Right atrium auricular region (tissue), 2 donors: ENCODE data around the gene PLEK2. TPM values are rescaled to one million over a fixed set of nuclear protein-coding genes. Genes with fewer than 3 reads are reported as not detected.
"Not testable (repeated sequence)": the region's sequence is repeated elsewhere in the genome, so short reads cannot be mapped to it uniquely, and the experiment has no call there.

Experiments
- DNase-seq: peaks from one replicate; pipeline ENCODE4 v3.0.0-alpha.2; 2019; ENCODE audit warnings: low spot score
- H3K27ac ChIP-seq, 2 donors: fragments of 200-600 bp; sonication (generic); 1 replicate in 1 of 2; 2 replicates in 1 of 2; pipeline ENCODE4 v1.5.1; 2016 to 2019
- H3K27me3 ChIP-seq, 2 donors: fragments of 200-600 bp; sonication (generic); one replicate each; pipeline versions ENCODE4 v1.5.1 to v1.6.0; 2017 to 2019
- H3K36me3 ChIP-seq: fragments of 200-600 bp; sonication (generic); one replicate; pipeline ENCODE4 v1.5.1; 2016
- H3K4me1 ChIP-seq, 2 donors: fragments of 200-600 bp; sonication (generic); one replicate each; pipeline versions ENCODE4 v1.5.1 to v1.6.0; 2017 to 2019
- H3K4me3 ChIP-seq, 2 donors: fragments of 200-600 bp; sonication (generic); 1 replicate in 1 of 2; 2 replicates in 1 of 2; pipeline ENCODE4 v1.5.1; 2017 to 2019; ENCODE audit warnings: mild to moderate bottlenecking in 1 of 2, moderate library complexity in 1 of 2
- H3K9me3 ChIP-seq, 2 donors: fragments of 200-600 bp; sonication (generic); one replicate each; pipeline ENCODE4 v1.5.1; 2019
- CTCF ChIP-seq, 2 donors: fragments of 200-600 bp; sonication (generic); IDR thresholded peaks; one replicate each; pipeline ENCODE4 v1.5.1; 2019; ENCODE audit warnings: antibody characterized with exemption in 2 of 2
- microRNA-seq, 2 donors: library from miRNA; unstranded; fragments of <30 nt; microRNA quantifications; one replicate each; pipeline ENCODE4, GENCODE V29; 2016 to 2017; ENCODE audit warnings: borderline number of aligned reads in 2 of 2, borderline replicate concordance in 1 of 2
- total RNA-seq, 2 donors: library from RNA; depleted of rRNA; stranded (reverse); fragments of >200 nt; gene quantifications; one replicate each; pipeline ENCODE4 v1.1.0, GENCODE V29; 2016

PLEK2 gene
- total RNA-seq, 2 donors from 2014 or later: 1.1 to 2.1 TPM

GRCh38 chr14:67352055-67352454 lies 59.9 kb downstream of the PLEK2 start:
- Histone ChIP-seq H3K9me3 (no peaks in the 10 kb centered on the region), H3K4me1 (peaks cover 0 to 13% of the 10 kb centered on the region in 2 donors), H3K27ac (no peak overlapping the region), H3K4me3 (no peak overlapping the region), H3K27me3 (no peaks in the 10 kb centered on the region), H3K36me3 (peaks cover 46% of the 10 kb centered on the region)
- DNase-seq: no peak
- TF ChIP-seq CTCF (IDR thresholded peaks at IDR 0.05): no peak

- no peaks in the 10 kb centered on the region for H3K9me3 ChIP-seq
- H3K36me3 ChIP-seq: peaks cover 94% of the 10 kb centered on the region
- H3K4me3 ChIP-seq: no peak overlapping the region
These were observed 66.4 kb downstream of the PLEK2 start for GRCh38 chr14:67345583-67345982.

GRCh38 chr14:67343601-67344230 lies 68.2 kb downstream of the PLEK2 start:
- no peak for TF ChIP-seq CTCF (IDR thresholded peaks at IDR 0.05)
- peaks cover 93% of the 10 kb centered on the region for H3K36me3 ChIP-seq

More at GRCh38 chr14:67345583-67345982, 66.4 kb downstream of the PLEK2 start:
- Histone ChIP-seq H3K27me3 (no peaks in the 10 kb centered on the region), H3K27ac (no peak overlapping the region), H3K4me1 (no peaks in the 10 kb centered on the region)
- TF ChIP-seq CTCF (IDR thresholded peaks at IDR 0.05): no peak
- no peak for DNase-seq

GRCh38 chr14:67341231-67341630 lies 70.7 kb downstream of the PLEK2 start:
- H3K27me3 ChIP-seq, H3K4me1 ChIP-seq, H3K9me3 ChIP-seq, DNase-seq, H3K27ac ChIP-seq, H3K4me3 ChIP-seq: not testable (repeated sequence)
- peaks cover 93% of the 10 kb centered on the region for H3K36me3 ChIP-seq

More at GRCh38 chr14:67343601-67344230, 68.2 kb downstream of the PLEK2 start:
- Histone ChIP-seq H3K4me1 (no peaks in the 10 kb centered on the region), H3K9me3 (no peaks in the 10 kb centered on the region), H3K27ac (no peak overlapping the region), H3K27me3 (no peaks in the 10 kb centered on the region), H3K4me3 (no peak overlapping the region)
- DNase-seq: no peak

Small RNA genes lying within 50 kb of the gene (microRNA-seq; reads per million reads assigned to microRNA genes)
- gene MIR5694: 0 to 0.71 reads per million in 2 donors

Other genes starting within 250 kb of the PLEK2 start
- not detected for gene GARIN2, start 222.7 kb downstream of the PLEK2 start, total RNA-seq
- 10 to 100 TPM; 10.3 to 10.7 TPM for gene PALS1, start 170.7 kb downstream of the PLEK2 start, total RNA-seq
- gene ATP6V1D, start 52.4 kb downstream of the PLEK2 start, total RNA-seq: 100 to 1,000 TPM in 1 of 2 donors, 10 to 100 TPM in 1; 84.4 to 161 TPM
- gene EIF2S1, start 51.8 kb downstream of the PLEK2 start, total RNA-seq: 10 to 100 TPM; 64.4 to 75.4 TPM
- gene TMEM229B, start 76.6 kb upstream of the PLEK2 start, total RNA-seq: 1 to 10 TPM; 1.3 to 2.9 TPM
- gene PLEKHH1, start 121.1 kb upstream of the PLEK2 start, total RNA-seq: 1 to 10 TPM; 2.3 to 5.3 TPM
- gene PIGH, start 188.1 kb upstream of the PLEK2 start, total RNA-seq: 10 to 100 TPM; 13.8 to 15.3 TPM
- gene ARG2, start 207.8 kb upstream of the PLEK2 start, total RNA-seq: under 1 TPM in 1 of 2 donors, not detected in 1; 0.59 TPM